Epithelial cell of esophagus (primary cell): Measurements from ENCODE around the gene ZMAT5.

Source experiments
- DNase-seq: peaks from one replicate; pipeline ENCODE4 v3.0.0; 2010; ENCODE audit warnings: low read depth
- H3K4me3 ChIP-seq: 2 replicates; pipeline ENCODE4 v1.5.1; 2011; ENCODE audit warnings: mild to moderate bottlenecking, low read length, control low read depth
- TF ChIP-seq, protein P1 (sequence below): IDR thresholded peaks from 2 replicates; pipeline ENCODE4 v1.5.1; 2011; ENCODE audit warnings: low read depth, mild to moderate bottlenecking, low read length, control low read depth, inconsistent platforms; ENCODE audit not compliant: insufficient read depth; ENCODE audit errors: missing control alignments

Gene ZMAT5

DNA sequence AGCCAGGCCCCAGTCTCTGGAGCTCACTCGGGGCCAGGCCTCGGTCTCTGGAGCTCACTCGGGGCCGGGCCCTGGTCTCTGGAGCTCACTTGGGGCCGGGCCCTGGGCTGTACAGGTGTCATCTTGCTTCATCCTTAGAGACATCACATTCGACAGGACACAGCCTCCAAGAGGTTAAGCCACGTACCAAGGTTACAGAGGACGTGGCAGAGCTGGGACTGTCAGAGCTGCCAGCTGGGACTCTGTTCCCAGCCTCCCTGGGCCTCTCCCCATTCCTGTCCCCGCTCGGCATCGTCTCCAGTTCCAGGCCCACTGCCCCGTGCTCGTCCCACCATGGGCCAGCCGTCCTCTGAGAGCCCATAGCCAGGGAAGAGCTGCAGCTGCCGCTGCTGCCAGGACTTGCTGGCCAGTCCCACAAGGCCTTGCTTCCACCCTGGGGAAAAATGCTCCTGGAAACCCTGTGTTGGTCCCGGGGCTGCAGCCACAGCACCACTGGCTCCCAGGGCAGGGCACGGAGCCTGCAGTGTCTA lies 27.4 kb downstream of the ZMAT5 start:
- no peak overlapping the region for H3K4me3 ChIP-seq
- TF ChIP-seq, protein P1, sequence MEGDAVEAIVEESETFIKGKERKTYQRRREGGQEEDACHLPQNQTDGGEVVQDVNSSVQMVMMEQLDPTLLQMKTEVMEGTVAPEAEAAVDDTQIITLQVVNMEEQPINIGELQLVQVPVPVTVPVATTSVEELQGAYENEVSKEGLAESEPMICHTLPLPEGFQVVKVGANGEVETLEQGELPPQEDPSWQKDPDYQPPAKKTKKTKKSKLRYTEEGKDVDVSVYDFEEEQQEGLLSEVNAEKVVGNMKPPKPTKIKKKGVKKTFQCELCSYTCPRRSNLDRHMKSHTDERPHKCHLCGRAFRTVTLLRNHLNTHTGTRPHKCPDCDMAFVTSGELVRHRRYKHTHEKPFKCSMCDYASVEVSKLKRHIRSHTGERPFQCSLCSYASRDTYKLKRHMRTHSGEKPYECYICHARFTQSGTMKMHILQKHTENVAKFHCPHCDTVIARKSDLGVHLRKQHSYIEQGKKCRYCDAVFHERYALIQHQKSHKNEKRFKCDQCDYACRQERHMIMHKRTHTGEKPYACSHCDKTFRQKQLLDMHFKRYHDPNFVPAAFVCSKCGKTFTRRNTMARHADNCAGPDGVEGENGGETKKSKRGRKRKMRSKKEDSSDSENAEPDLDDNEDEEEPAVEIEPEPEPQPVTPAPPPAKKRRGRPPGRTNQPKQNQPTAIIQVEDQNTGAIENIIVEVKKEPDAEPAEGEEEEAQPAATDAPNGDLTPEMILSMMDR: no peak
- no peak for DNase-seq

DNA sequence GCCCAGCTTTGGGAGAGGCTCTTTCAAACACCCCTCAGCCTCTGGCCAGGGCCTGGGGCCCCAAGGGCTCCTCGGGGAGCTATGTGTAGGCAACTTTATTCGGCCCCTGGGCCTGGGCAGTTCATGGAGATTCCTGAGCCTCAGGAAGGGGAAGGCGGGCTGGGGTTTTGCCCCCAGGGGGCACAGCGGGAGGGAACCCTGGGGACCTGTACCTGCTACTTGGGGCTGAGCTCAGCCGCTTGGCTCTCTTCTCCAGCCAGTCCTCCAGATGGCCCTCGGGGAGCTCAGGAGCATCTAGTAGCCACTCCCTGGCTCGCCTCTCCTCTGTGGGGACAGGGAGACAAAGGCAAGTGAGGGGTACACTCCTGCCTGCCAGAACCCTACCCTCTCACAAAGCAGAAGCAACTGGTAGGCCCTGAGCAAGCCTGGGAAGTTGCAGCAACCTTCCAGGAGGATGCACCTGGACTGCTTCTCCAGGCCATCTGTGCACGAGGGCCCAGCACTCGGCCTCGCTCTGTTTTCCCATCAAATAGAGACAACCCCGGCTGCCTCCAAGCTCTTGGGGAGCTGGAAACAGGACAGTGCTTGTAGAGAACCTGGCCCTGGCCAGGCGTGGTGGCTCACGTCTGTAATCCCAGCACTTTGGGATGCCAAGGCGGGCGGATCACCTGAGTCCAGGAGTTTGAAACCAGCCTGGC lies 28.5 kb downstream of the ZMAT5 start:
- DNase-seq: no peak
- no peak overlapping the region for H3K4me3 ChIP-seq
- TF ChIP-seq, protein P1: no peak

DNA sequence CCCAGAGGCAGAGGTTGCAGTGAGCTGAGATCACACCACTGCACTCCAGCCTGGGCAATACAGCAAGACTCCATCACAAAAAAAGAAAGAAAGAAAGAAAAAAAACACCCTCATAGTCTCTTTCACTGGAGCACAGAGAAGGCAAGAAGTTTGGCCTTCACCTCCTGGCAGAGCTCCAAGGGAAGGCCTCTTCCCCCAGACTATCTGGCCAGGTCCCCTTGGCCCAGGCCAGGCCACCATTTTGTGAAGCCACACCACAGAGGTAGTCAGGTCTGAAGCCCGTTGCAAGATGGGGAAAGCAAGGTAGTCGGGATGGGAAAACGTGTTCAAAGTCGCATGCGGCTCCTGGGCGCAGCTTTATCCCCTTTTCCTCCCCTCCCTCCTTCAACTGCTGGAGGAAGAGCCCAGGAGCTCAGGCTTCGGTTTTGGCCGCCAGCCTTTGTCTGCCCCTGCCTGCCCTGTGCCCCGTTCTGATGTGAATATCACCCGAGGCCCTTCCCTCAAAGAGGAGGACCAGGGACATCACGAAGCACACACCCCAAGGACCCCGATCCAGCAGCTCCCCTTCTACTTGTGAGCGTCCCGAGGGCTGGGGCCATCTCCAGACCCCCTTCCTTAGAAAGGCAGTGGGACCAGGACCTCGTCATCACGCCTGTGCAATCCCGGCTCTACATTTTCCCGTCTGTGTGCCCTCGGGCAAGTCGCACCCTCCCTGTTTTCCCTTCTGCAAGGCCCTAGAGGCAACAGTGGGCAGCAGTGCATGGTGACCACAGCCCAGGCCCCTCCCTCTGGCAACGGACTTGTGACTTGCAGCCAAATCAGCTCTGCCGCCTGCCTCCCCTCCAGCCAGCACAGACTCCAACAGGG lies 29.3 kb downstream of the ZMAT5 start:
- H3K4me3 ChIP-seq: no peak overlapping the region
- DNase-seq: no peak
- TF ChIP-seq, protein P1: no peak

DNA sequence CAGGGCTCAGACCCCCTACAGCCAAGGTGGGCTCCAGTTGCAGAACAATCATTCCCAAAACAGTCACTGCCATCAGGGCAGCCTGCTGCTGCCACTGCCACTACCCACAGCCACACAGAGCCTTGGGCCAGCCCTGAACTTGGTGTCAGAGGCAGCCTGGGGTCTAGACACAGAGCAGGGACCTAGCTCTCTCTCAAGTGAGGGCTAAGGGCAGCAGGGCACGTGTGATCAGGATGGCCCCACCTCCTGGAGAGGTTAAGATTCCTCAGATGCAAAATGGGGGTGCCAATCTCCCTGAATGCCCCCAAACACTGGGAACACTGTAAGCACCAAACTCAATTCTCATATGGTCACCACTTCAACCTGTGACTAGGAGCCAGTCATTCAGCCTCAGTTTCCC lies 31.4 kb downstream of the ZMAT5 start:
- no peak for DNase-seq
- TF ChIP-seq, protein P1: no peak
- H3K4me3 ChIP-seq: no peak overlapping the region

DNA sequence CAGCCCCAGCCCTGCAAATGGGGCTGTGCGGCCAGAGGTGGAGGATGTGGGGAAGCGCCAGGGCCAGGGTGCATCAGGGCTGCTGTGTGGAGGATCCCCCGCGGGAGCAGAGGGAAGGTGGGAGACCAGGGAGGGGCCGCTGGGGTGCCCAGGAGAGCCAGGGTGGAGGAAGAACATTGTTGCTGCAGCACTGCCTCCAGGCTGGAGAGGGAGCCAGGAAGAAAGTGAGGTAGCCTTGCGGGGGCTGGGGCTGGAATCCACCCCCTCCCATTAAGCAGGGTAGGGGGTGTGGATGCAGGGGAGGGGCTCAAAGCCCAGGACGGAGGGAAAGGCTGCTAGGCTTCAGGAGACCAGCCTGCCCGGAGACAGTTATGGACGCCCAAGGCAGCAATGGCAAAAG lies 32.0 kb downstream of the ZMAT5 start:
- no peak overlapping the region for H3K4me3 ChIP-seq
- TF ChIP-seq, protein P1: no peak
- DNase-seq: no peak

DNA sequence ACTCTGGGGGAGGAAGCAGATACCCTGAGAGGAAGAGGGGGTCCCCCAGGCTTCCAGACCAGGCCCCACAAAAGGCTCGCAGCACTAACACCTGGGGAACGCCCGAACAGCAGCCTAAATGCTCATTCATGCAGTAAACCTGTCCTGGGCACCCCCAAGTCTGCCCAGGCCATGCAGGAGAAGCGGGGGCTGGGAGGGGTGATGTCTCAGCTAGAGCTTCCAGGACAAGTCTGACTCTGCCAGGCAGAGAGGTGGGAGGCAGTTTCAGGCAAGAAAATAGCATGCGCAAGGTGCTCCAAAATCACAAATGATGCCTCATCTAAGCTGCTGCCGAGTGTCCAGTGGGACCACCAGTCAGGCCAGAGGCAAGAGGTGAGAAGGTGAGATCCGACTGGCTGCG lies 32.4 kb downstream of the ZMAT5 start:
- no peak overlapping the region for H3K4me3 ChIP-seq
- TF ChIP-seq, protein P1: no peak
- no peak for DNase-seq
